H1 (cell line): Measurements from ENCODE around the gene RDH5. TPM values are rescaled to one million over a fixed set of nuclear protein-coding genes. Genes with fewer than 3 reads are reported as not detected.

Experiments used
- CTCF ChIA-PET: fragments of 300-600 bp; sonication (Branson Sonifier 250); formaldehyde crosslinking; loops from one replicate; lab custom pipeline; 2021; ENCODE audit not compliant: partially characterized antibody; lab: Charles Lee
- POLR2A ChIA-PET: fragments of 300-600 bp; sonication (Branson Sonifier 250); formaldehyde crosslinking; loops from one replicate; lab custom pipeline; 2021; ENCODE audit warnings: inconsistent platforms; ENCODE audit not compliant: partially characterized antibody; lab: Charles Lee
- DNase-seq, 2 experiments: peaks; one replicate each; pipeline versions ENCODE4 v3.0.0 to v3.0.0-alpha.2; 2010 to 2022; ENCODE audit warnings: low spot score in 2 of 2, low read depth in 1 of 2, mixed read lengths in 1 of 2
- FAIRE-seq: peaks from 2 replicates; lab custom pipeline; 2011; peaks lifted over from hg19 to GRCh38; lab: Jason Lieb, UNC
- H2AFZ ChIP-seq: 2 replicates; pipeline ENCODE4 v1.8.1; 2012; ENCODE audit warnings: low read length, inconsistent platforms
- H2AK5ac ChIP-seq: 2 replicates; pipeline ENCODE4 v1.6.1; 2013; ENCODE audit warnings: low read depth, low read length
- H2BK120ac ChIP-seq: replicated peaks from 2 replicates; pipeline ENCODE3; 2013; ENCODE audit warnings: low read depth, low read length, inconsistent platforms
- H2BK12ac ChIP-seq: 2 replicates; pipeline ENCODE4 v1.6.1; 2013; ENCODE audit warnings: low read depth, low read length
- H2BK15ac ChIP-seq: 2 replicates; pipeline ENCODE4 v1.6.1; 2013; ENCODE audit warnings: low read length
- H2BK20ac ChIP-seq: 2 replicates; pipeline ENCODE4 v1.6.1; 2013; ENCODE audit warnings: low read length
- H2BK5ac ChIP-seq: 2 replicates; pipeline ENCODE4 v1.6.1; 2013; ENCODE audit warnings: low read depth, low read length
- H3K14ac ChIP-seq: 2 replicates; pipeline ENCODE4 v1.6.1; 2013; ENCODE audit warnings: inconsistent platforms; ENCODE audit not compliant: insufficient read length
- H3K18ac ChIP-seq: 2 replicates; pipeline ENCODE4 v1.6.1; 2013; ENCODE audit warnings: low read length; ENCODE audit errors: extremely low read depth
- H3K23ac ChIP-seq: 2 replicates; pipeline ENCODE4 v1.6.1; 2013; ENCODE audit warnings: inconsistent platforms; ENCODE audit not compliant: insufficient read length
- H3K23me2 ChIP-seq: 2 replicates; pipeline ENCODE4 v1.6.1; 2013; ENCODE audit warnings: low read depth, low read length
- H3K27ac ChIP-seq: 2 replicates; pipeline ENCODE4 v1.6.1; 2011; ENCODE audit warnings: low read depth, low read length, inconsistent platforms
- H3K27me3 ChIP-seq, 4 experiments: replicated peaks in 1 of 4; 1 replicate in 1 of 4; 2 replicates in 3 of 4; pipeline versions ENCODE4 v1.6.1 to v1.8.1; 2011 to 2013; ENCODE audit warnings: low read length in 3 of 4, mild to moderate bottlenecking in 3 of 4, inconsistent platforms in 2 of 4, mixed read lengths in 2 of 4, moderate library complexity in 1 of 4; ENCODE audit not compliant: control insufficient read depth in 3 of 4, insufficient read depth in 3 of 4; ENCODE audit errors: extremely low read depth in 1 of 4
- H3K36me3 ChIP-seq, 4 experiments: 2 replicates each; pipeline versions ENCODE4 v1.6.1 to v1.8.1; 2011 to 2013; ENCODE audit warnings: mild to moderate bottlenecking in 4 of 4, low read length in 3 of 4, moderate library complexity in 2 of 4, control low read depth in 1 of 4, inconsistent platforms in 1 of 4; ENCODE audit not compliant: insufficient read depth in 4 of 4, control insufficient read depth in 2 of 4
- H3K4ac ChIP-seq: replicated peaks from 2 replicates; pipeline ENCODE3; 2013; ENCODE audit warnings: low read length, low read depth, mixed read lengths, inconsistent platforms; ENCODE audit not compliant: insufficient read length
- H3K4me1 ChIP-seq, 4 experiments: replicated peaks in 1 of 4; 1 replicate in 1 of 4; 2 replicates in 3 of 4; pipeline versions ENCODE4 v1.6.1 to v1.8.1; 2011 to 2013; ENCODE audit warnings: low read length in 3 of 4, inconsistent platforms in 2 of 4, mixed read lengths in 1 of 4; ENCODE audit not compliant: insufficient read depth in 4 of 4, control insufficient read depth in 3 of 4
- H3K4me2 ChIP-seq, 2 experiments: 2 replicates each; pipeline versions ENCODE4 v1.6.1 to v1.8.1; 2011 to 2013; ENCODE audit warnings: low read depth in 2 of 2, low read length in 2 of 2, control low read depth in 1 of 2, inconsistent platforms in 1 of 2, mild to moderate bottlenecking in 1 of 2; ENCODE audit not compliant: insufficient read depth in 1 of 2
- H3K4me3 ChIP-seq, 4 experiments: fragments of 200-600, 300-600 bp in 1 of 4; sonication (generic), shearing (Covaris generic), sonication (Bioruptor Twin) in 1 of 4; 2 replicates each; pipeline versions ENCODE4 v1.5.1 to v1.8.1; 2011 to 2016; ENCODE audit warnings: low read length in 4 of 4, low read depth in 3 of 4, control low read depth in 2 of 4, inconsistent platforms in 2 of 4, mild to moderate bottlenecking in 2 of 4, mixed read lengths in 1 of 4, moderate library complexity in 1 of 4; ENCODE audit not compliant: insufficient read depth in 2 of 4; ENCODE audit errors: extremely low read depth in 1 of 4
- H3K56ac ChIP-seq: replicated peaks from 2 replicates; pipeline ENCODE3; 2013; ENCODE audit warnings: low read depth, mild to moderate bottlenecking, mixed read lengths, low read length, inconsistent platforms; ENCODE audit not compliant: insufficient read length
- H3K79me1 ChIP-seq: 2 replicates; pipeline ENCODE4 v1.6.1; 2013; ENCODE audit warnings: low read depth, low read length, control low read depth
- H3K79me2 ChIP-seq, 2 experiments: 2 replicates each; pipeline versions ENCODE4 v1.6.1 to v1.8.1; 2012 to 2013; ENCODE audit warnings: low read length in 2 of 2, mild to moderate bottlenecking in 2 of 2, inconsistent platforms in 1 of 2; ENCODE audit not compliant: insufficient read depth in 2 of 2, control insufficient read depth in 1 of 2
- H3K9ac ChIP-seq, 4 experiments: replicated peaks in 1 of 4; 1 replicate in 1 of 4; 2 replicates in 3 of 4; pipeline versions ENCODE4 v1.6.1 to v1.8.1; 2011 to 2013; ENCODE audit warnings: low read depth in 3 of 4, low read length in 3 of 4, control low read depth in 2 of 4, mild to moderate bottlenecking in 2 of 4, moderate library complexity in 2 of 4, inconsistent platforms in 1 of 4; ENCODE audit errors: extremely low read depth in 1 of 4
- H3K9me3 ChIP-seq, 2 experiments: 2 replicates each; pipeline versions ENCODE4 v1.6.1 to v1.8.1; 2012 to 2013; ENCODE audit warnings: mild to moderate bottlenecking in 2 of 2, moderate library complexity in 2 of 2, control low read depth in 1 of 2, inconsistent platforms in 1 of 2, low read depth in 1 of 2, low read length in 1 of 2, mixed read lengths in 1 of 2; ENCODE audit not compliant: insufficient read depth in 2 of 2
- H4K20me1 ChIP-seq, 2 experiments: replicated peaks in 1 of 2; 2 replicates each; pipeline versions ENCODE3 to v1.8.1; 2011 to 2013; ENCODE audit warnings: inconsistent platforms in 2 of 2, low read length in 2 of 2, mild to moderate bottlenecking in 1 of 2; ENCODE audit not compliant: insufficient read depth in 2 of 2, control insufficient read depth in 1 of 2
- H4K5ac ChIP-seq: 2 replicates; pipeline ENCODE4 v1.6.1; 2013; ENCODE audit warnings: low read length, low read depth, mixed read lengths, inconsistent platforms; ENCODE audit not compliant: insufficient read length
- H4K8ac ChIP-seq: 2 replicates; pipeline ENCODE4 v1.8.0; 2013; ENCODE audit warnings: mild to moderate bottlenecking, moderate library complexity, low read length, inconsistent platforms; ENCODE audit not compliant: insufficient read depth; ENCODE audit errors: extremely low read depth
- H4K91ac ChIP-seq: replicated peaks from 2 replicates; pipeline ENCODE3; 2013; ENCODE audit warnings: low read length, mixed read lengths, inconsistent platforms; ENCODE audit not compliant: insufficient read length
- BACH1 ChIP-seq: IDR thresholded peaks from 2 replicates; pipeline ENCODE4 v1.6.1; 2012; ENCODE audit warnings: low read length, improper control_type of control experiment
- BCL11A ChIP-seq, 2 experiments: IDR thresholded peaks; one replicate each; pipeline ENCODE4 v1.6.1; 2011; ENCODE audit warnings: low read depth in 2 of 2, low read length in 2 of 2, mild to moderate bottlenecking in 2 of 2
- BRCA1 ChIP-seq: IDR thresholded peaks from 2 replicates; pipeline ENCODE4 v1.6.1; 2012; ENCODE audit warnings: low read depth, low read length, improper control_type of control experiment
- CBX5 ChIP-seq: fragments of 300-800, 300-1000 bp; sonication (generic); IDR thresholded peaks from 2 replicates; pipeline ENCODE4 v1.7.1; 2016; ENCODE audit warnings: antibody characterized with exemption, low read length, low read depth
- CBX8 ChIP-seq: fragments of 300-800, 300-1000 bp; sonication (generic); IDR thresholded peaks from 2 replicates; pipeline ENCODE4 v1.7.1; 2016; ENCODE audit warnings: low read depth, low read length, borderline replicate concordance
- CHD1 ChIP-seq: IDR thresholded peaks from 2 replicates; pipeline ENCODE4 v1.6.1; 2012; ENCODE audit warnings: low read depth, low read length, improper control_type of control experiment
- GTF2F1 ChIP-seq: IDR thresholded peaks from 2 replicates; pipeline ENCODE4 v1.6.1; 2012; ENCODE audit warnings: low read depth, low read length, improper control_type of control experiment, borderline replicate concordance
- MAFK ChIP-seq: IDR thresholded peaks from 2 replicates; pipeline ENCODE4 v1.6.1; 2012; ENCODE audit warnings: low read depth, mild to moderate bottlenecking, improper control_type of control experiment, low read length
- RAD21 ChIP-seq, 2 experiments: IDR thresholded peaks in 1 of 2; conservative IDR thresholded peaks in 1 of 2; 2 replicates each; pipeline ENCODE4 v1.6.1; 2011; ENCODE audit warnings: low read depth in 2 of 2, low read length in 2 of 2, improper control_type of control experiment in 1 of 2, inconsistent platforms in 1 of 2, mild to moderate bottlenecking in 1 of 2, moderate library complexity in 1 of 2
- RXRA ChIP-seq: IDR thresholded peaks from 2 replicates; pipeline ENCODE4 v1.6.1; 2011; ENCODE audit warnings: low read depth, mild to moderate bottlenecking, low read length, moderate library complexity; ENCODE audit not compliant: insufficient read depth
- SP2 ChIP-seq: IDR thresholded peaks from 2 replicates; pipeline ENCODE4 v1.6.1; 2012; ENCODE audit warnings: mild to moderate bottlenecking, low read length, inconsistent platforms
- TAF1 ChIP-seq: IDR thresholded peaks from 2 replicates; pipeline ENCODE4 v1.6.1; 2011; ENCODE audit warnings: mild to moderate bottlenecking, low read depth, low read length
- polyA plus RNA-seq, 7 experiments: library from polyadenylated mRNA; depleted of rRNA in 3 of 7; stranded (reverse) in 5 of 7; unstranded in 2 of 7; fragments of >200 nt in 5 of 7; fragments of 200-250 nt in 2 of 7; gene quantifications; 1 replicate in 5 of 7; 2 replicates in 1 of 7; 4 replicates in 1 of 7; pipeline versions ENCODE4 v1.2.1 to v1.2.3, GENCODE V29; 2011 to 2013; ENCODE audit warnings: missing spikeins in 2 of 7, mixed read lengths in 2 of 7
- total RNA-seq: library from RNA; stranded (reverse); fragmentation: NEBNext Ultra II Directional; extraction: Animal tissue kit (Norgen Biotek cat#: 25700); gene quantifications from 2 replicates; pipeline ENCODE4 v1.2.1, GENCODE V29; 2021

Gene RDH5
- total and polyA plus RNA-seq, 2 of the 8 experiments (the other 6 are each of a cell fraction or from before 2014, with no cell fraction given) = 4.2 to 6.0 TPM

GRCh38 chr12:55762646-55763045, 42.5 kb downstream of the RDH5 start:
- Histone ChIP-seq H4K20me1 (peaks cover 0 to 6% of the 10 kb centered on the region in 2 experiments), H2BK5ac (no peak overlapping the region), H3K4ac (no peak overlapping the region), H3K9me3 (no peaks in the 10 kb centered on the region), H2BK12ac (no peak overlapping the region), H3K9ac (no peak overlapping the region), H4K91ac (no peak overlapping the region), H3K79me2 (no peaks in the 10 kb centered on the region), H3K4me2 (no peak overlapping the region), H3K4me3 (no peak overlapping the region), H3K27ac (no peak overlapping the region), H3K18ac (no peak overlapping the region), H2BK15ac (no peak overlapping the region), H3K23ac (no peak overlapping the region), H3K23me2 (no peaks in the 10 kb centered on the region), H3K56ac (no peak overlapping the region), H3K4me1 (no peaks in the 10 kb centered on the region), H4K8ac (no peak overlapping the region), H3K27me3 (no peaks in the 10 kb centered on the region), H3K79me1 (peaks cover 3% of the 10 kb centered on the region; the same call in 1 of the 2 replicates), H2AK5ac (no peak overlapping the region), H3K14ac (no peak overlapping the region), H2BK120ac (no peak overlapping the region), H2BK20ac (no peak overlapping the region), H2AFZ (no peak overlapping the region), H4K5ac (no peak overlapping the region), H3K36me3 (peaks cover 9 to 38% (median 20%) of the 10 kb centered on the region in 4 experiments; a peak in 6 of 8 replicates)
- FAIRE-seq (no peak), DNase-seq (no peak)
- ChIA-PET POLR2A (interaction anchor here (2.3 to 46.5 kb wide), 2 partner anchors 9 to 19 kb away, joined by 8 to 809 read pairs; partner anchors contain the start of genes CD63 and GDF11), CTCF (interaction anchor here (0.6 to 1.7 kb wide), 3 partner anchors 9 to 341 kb away, joined by 3 to 8 read pairs (median 5); no protein-coding TSS in a partner anchor)
- TF ChIP-seq MAFK (no peak), CBX8 (no peak), TAF1 (no peak), BRCA1 (no peak), SP2 (no peak), CBX5 (no peak), BCL11A (IDR thresholded peaks at IDR 0.05; ENCODE audit: low read depth in 2 of 2, low read length in 2 of 2) (no peak), RAD21 (IDR thresholded peaks at IDR 0.05 in 1 of 2, conservative IDR thresholded peaks at IDR 0.05 in 1 of 2; ENCODE audit: low read depth in 2 of 2, low read length in 2 of 2) (no peak), BACH1 (no peak), RXRA (no peak), GTF2F1 (no peak), CHD1 (no peak)
